ENCODE measurements around the gene HAUS3.

Gene HAUS3

GRCh38 chr4:2255501-2256155 lies 13.7 kb upstream of the HAUS3 start:
- TF ChIP-seq PPARA (CRISPR knock-in tag; IDR thresholded peaks at IDR 0.05; ENCODE audit: borderline replicate concordance) (no peak), ZFP3 (CRISPR knock-in tag; IDR thresholded peaks at IDR 0.05) (no peak), ZNF70 (CRISPR knock-in tag; IDR thresholded peaks at IDR 0.05) (no peak), GLIS3 (CRISPR knock-in tag; IDR thresholded peaks at IDR 0.05) (no peak), TCF4 (CRISPR knock-in tag; IDR thresholded peaks at IDR 0.05; ENCODE audit: borderline replicate concordance) (no peak), PATZ1 (CRISPR knock-in tag; IDR thresholded peaks at IDR 0.05; ENCODE audit: borderline replicate concordance) (no peak), ISL1 (CRISPR knock-in tag; IDR thresholded peaks at IDR 0.05) (no peak), RARB (CRISPR knock-in tag; IDR thresholded peaks at IDR 0.05) (no peak), BACH2 (CRISPR knock-in tag; IDR thresholded peaks at IDR 0.05; ENCODE audit: borderline replicate concordance) (no peak), OSR1 (CRISPR knock-in tag; IDR thresholded peaks at IDR 0.05) (no peak), CSRNP3 (CRISPR knock-in tag; IDR thresholded peaks at IDR 0.05) (no peak), ZNF565 (CRISPR knock-in tag; conservative IDR thresholded peaks at IDR 0.05; ENCODE audit: low read depth) (no peak), CSDC2 (CRISPR knock-in tag; IDR thresholded peaks at IDR 0.05) (no peak), CREB5 (CRISPR knock-in tag; IDR thresholded peaks at IDR 0.05; ENCODE audit: low read depth) (no peak)
- no peak for ATAC-seq

GRCh38 chr4:2254665-2255500 lies 13.0 kb upstream of the HAUS3 start:
- no peak for TF ChIP-seq CREB5 (CRISPR knock-in tag; IDR thresholded peaks at IDR 0.05; ENCODE audit: low read depth)
- no peak for TF ChIP-seq ISL1 (CRISPR knock-in tag; IDR thresholded peaks at IDR 0.05)
- no peak for TF ChIP-seq POU6F1 (CRISPR knock-in tag; IDR thresholded peaks at IDR 0.05; ENCODE audit: borderline replicate concordance, low read depth)
- no peak for TF ChIP-seq SNAI2 (CRISPR knock-in tag; IDR thresholded peaks at IDR 0.05)
- TF ChIP-seq BACH2 (CRISPR knock-in tag; IDR thresholded peaks at IDR 0.05; ENCODE audit: borderline replicate concordance), result no peak
- TF ChIP-seq TSHZ2 (CRISPR knock-in tag; IDR thresholded peaks at IDR 0.05), result no peak
- no peak for TF ChIP-seq PPARA (CRISPR knock-in tag; IDR thresholded peaks at IDR 0.05; ENCODE audit: borderline replicate concordance)
- no peak for TF ChIP-seq ARNTL (CRISPR knock-in tag; IDR thresholded peaks at IDR 0.05; ENCODE audit: borderline replicate concordance, low read depth)
- TF ChIP-seq ZFP30 (CRISPR knock-in tag; IDR thresholded peaks at IDR 0.05), result no peak
- TF ChIP-seq GLIS3 (CRISPR knock-in tag; IDR thresholded peaks at IDR 0.05), result no peak
- no peak for TF ChIP-seq ESRRG (CRISPR knock-in tag; IDR thresholded peaks at IDR 0.05)
- TF ChIP-seq CSDC2 (CRISPR knock-in tag; IDR thresholded peaks at IDR 0.05), result no peak
- ATAC-seq, result no peak

All from SK-N-SH treated with all-trans-retinoic acid at 6 μM for 48 hours (cell line).